Esophagus muscularis mucosa (tissue), 4 donors: Measurements from ENCODE around the gene PFAS. TPM values are rescaled to one million over a fixed set of nuclear protein-coding genes. Genes with fewer than 3 reads are reported as not detected.

Experiments used
- DNase-seq: peaks from one replicate; pipeline ENCODE4 v3.0.0-alpha.2; 2017; ENCODE audit errors: extremely low spot score
- H3K27ac ChIP-seq, 4 donors: fragments of 200-600 bp; sonication (generic); replicated peaks in 1 of 4; 1 replicate in 3 of 4; 2 replicates in 1 of 4; pipeline ENCODE4 v1.5.1; 2016 to 2019; ENCODE audit warnings: mild to moderate bottlenecking in 1 of 4
- H3K27me3 ChIP-seq, 4 donors: fragments of 200-600 bp; sonication (generic); one replicate each; pipeline versions ENCODE4 v1.5.1 to v1.6.0; 2016 to 2019
- H3K36me3 ChIP-seq, 4 donors: fragments of 200-600 bp; sonication (generic); one replicate each; pipeline ENCODE4 v1.5.1; 2016 to 2019
- H3K4me1 ChIP-seq, 4 donors: fragments of 200-600 bp; sonication (generic); one replicate each; pipeline ENCODE4 v1.5.1; 2016 to 2019
- H3K4me3 ChIP-seq, 4 donors: fragments of 200-600 bp; sonication (generic); 1 replicate in 2 of 4; 2 replicates in 2 of 4; pipeline ENCODE4 v1.5.1; 2016 to 2019; ENCODE audit warnings: mild to moderate bottlenecking in 4 of 4, moderate library complexity in 1 of 4
- H3K9me3 ChIP-seq, 4 donors: fragments of 200-600 bp; sonication (generic); 1 replicate in 3 of 4; 2 replicates in 1 of 4; pipeline ENCODE4 v1.5.1; 2016 to 2019
- EP300 ChIP-seq: sonication (generic); formaldehyde crosslinking; IDR thresholded peaks from one replicate; pipeline ENCODE4 v1.6.1; 2017; ENCODE audit warnings: antibody characterized with exemption
- POLR2A ChIP-seq: fragments of 450-650 bp; IDR thresholded peaks from one replicate; pipeline ENCODE4 v1.6.1; 2017; ENCODE audit warnings: antibody characterized with exemption, moderate library complexity, mild to moderate bottlenecking, low read depth
- POLR2AphosphoS5 ChIP-seq, 2 donors: sonication (generic); formaldehyde crosslinking; IDR thresholded peaks; one replicate each; pipeline ENCODE4 v1.6.1; 2017; ENCODE audit warnings: antibody characterized with exemption in 2 of 2
- WGBS: methylation state at CpG from one replicate; pipeline ENCODE4 v1.1.5; 2018; 5-methylcytosine and 5-hydroxymethylcytosine counted together
- intact Hi-C: fragments of 100-400 bp; cut with DNase I; formaldehyde crosslinking; loops from one replicate; pipeline ENCODE4 v1.15.1; 2023
- total RNA-seq, 4 donors: library from RNA; depleted of rRNA; stranded (reverse); fragments of >200 nt; gene quantifications; one replicate each; pipeline versions ENCODE4 v1.1.0 to v1.2.1, GENCODE V29; 2016
- TF ChIP-seq, protein P1 (sequence below), 3 experiments: fragments of 200-600 bp in 2 of 3; fragments of 450-650 bp in 1 of 3; sonication (generic) in 2 of 3; IDR thresholded peaks; one replicate each; pipeline ENCODE4 v1.5.1; 2017 to 2019; ENCODE audit warnings: antibody characterized with exemption in 3 of 3, mild to moderate bottlenecking in 2 of 3, moderate library complexity in 1 of 3

PFAS gene, protein sequence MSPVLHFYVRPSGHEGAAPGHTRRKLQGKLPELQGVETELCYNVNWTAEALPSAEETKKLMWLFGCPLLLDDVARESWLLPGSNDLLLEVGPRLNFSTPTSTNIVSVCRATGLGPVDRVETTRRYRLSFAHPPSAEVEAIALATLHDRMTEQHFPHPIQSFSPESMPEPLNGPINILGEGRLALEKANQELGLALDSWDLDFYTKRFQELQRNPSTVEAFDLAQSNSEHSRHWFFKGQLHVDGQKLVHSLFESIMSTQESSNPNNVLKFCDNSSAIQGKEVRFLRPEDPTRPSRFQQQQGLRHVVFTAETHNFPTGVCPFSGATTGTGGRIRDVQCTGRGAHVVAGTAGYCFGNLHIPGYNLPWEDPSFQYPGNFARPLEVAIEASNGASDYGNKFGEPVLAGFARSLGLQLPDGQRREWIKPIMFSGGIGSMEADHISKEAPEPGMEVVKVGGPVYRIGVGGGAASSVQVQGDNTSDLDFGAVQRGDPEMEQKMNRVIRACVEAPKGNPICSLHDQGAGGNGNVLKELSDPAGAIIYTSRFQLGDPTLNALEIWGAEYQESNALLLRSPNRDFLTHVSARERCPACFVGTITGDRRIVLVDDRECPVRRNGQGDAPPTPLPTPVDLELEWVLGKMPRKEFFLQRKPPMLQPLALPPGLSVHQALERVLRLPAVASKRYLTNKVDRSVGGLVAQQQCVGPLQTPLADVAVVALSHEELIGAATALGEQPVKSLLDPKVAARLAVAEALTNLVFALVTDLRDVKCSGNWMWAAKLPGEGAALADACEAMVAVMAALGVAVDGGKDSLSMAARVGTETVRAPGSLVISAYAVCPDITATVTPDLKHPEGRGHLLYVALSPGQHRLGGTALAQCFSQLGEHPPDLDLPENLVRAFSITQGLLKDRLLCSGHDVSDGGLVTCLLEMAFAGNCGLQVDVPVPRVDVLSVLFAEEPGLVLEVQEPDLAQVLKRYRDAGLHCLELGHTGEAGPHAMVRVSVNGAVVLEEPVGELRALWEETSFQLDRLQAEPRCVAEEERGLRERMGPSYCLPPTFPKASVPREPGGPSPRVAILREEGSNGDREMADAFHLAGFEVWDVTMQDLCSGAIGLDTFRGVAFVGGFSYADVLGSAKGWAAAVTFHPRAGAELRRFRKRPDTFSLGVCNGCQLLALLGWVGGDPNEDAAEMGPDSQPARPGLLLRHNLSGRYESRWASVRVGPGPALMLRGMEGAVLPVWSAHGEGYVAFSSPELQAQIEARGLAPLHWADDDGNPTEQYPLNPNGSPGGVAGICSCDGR (N-terminal part only)
- 10 to 100 TPM in 2 of 4 donors, 1 to 10 TPM in 2; 8.8 to 15.2 (median 11.2) TPM for total RNA-seq

- 0% methylated on average over 35 of the region's 58 CpGs for WGBS
- Histone ChIP-seq H3K27me3 (no peaks in the 10 kb centered on the region), H3K36me3 (peaks cover 3 to 16% (median 5%) of the 10 kb centered on the region in 4 donors), H3K9me3 (no peaks in the 10 kb centered on the region), H3K27ac (peak within 1 kb of the TSS; percentile 97 to 99 (median 98)), H3K4me1 (peaks cover 13 to 33% (median 26%) of the 10 kb centered on the region in 4 donors), H3K4me3 (peak within 1 kb of the TSS; percentile 70 to 89 (median 72))
- peak; percentile 99 for DNase-seq
- intact Hi-C loops = loop anchor here (1.0 to 5.0 kb wide), 2 partner anchors 28 to 38 kb away; partner anchors contain the start of gene RANGRF
- TF ChIP-seq EP300 (no peak), POLR2A (peak; percentile 8), POLR2AphosphoS5 (IDR thresholded peaks at IDR 0.05) (peak; percentile 88 to 92)
- TF ChIP-seq, protein P1, sequence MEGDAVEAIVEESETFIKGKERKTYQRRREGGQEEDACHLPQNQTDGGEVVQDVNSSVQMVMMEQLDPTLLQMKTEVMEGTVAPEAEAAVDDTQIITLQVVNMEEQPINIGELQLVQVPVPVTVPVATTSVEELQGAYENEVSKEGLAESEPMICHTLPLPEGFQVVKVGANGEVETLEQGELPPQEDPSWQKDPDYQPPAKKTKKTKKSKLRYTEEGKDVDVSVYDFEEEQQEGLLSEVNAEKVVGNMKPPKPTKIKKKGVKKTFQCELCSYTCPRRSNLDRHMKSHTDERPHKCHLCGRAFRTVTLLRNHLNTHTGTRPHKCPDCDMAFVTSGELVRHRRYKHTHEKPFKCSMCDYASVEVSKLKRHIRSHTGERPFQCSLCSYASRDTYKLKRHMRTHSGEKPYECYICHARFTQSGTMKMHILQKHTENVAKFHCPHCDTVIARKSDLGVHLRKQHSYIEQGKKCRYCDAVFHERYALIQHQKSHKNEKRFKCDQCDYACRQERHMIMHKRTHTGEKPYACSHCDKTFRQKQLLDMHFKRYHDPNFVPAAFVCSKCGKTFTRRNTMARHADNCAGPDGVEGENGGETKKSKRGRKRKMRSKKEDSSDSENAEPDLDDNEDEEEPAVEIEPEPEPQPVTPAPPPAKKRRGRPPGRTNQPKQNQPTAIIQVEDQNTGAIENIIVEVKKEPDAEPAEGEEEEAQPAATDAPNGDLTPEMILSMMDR (IDR thresholded peaks at IDR 0.05) = peak in 1 of 3 experiments; percentile 5
Measured at GRCh38 chr17:8248751-8249607, at the start of gene PFAS. Gene PFAS (plus strand): TSS chr17:8249289. CDS start chr17:8253938, 4,649 bp downstream.

DNA sequence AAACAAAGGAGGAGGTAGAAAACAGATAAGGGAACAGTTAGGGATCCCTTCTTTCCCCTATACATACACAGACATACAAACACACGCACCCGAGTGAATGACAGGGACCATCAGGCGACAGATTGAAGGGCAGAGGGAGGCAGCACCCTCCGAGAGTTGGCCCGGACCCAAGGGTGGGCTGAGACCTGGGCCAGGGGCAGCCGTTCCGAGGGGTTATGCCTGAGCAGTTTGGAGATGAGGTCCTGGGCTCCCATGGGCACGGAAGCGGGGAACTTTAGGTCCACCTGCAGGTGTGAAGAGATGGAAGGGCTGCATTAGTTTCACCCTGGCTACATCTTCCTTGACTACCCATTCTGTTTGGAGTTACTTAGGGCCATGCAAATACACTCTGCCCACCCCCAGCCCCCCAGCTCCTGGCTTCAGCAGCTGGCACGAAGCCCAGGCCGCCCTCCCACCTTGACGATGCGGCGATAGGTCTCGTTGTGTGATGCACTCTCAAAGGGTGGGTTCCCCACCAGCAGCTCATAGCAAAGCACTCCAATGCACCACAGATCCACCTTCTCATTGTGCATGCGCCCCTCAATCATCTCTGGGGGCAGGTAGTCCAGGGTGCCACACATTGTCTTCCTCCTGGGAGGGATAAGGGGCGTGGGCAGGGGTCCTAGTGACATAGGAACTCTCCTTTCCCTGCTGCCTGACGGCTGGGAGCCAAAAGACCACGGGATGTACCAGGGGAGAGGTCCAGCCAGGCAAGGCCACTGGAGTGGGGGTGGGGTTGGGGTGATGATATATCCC is 44.1 kb upstream of the PFAS start:
- TF ChIP-seq, protein P1 (IDR thresholded peaks at IDR 0.05) = no peak
- TF ChIP-seq EP300 = no peak
- TF ChIP-seq POLR2A = no peak
- TF ChIP-seq POLR2AphosphoS5 (IDR thresholded peaks at IDR 0.05) = no peak
- no peaks in the 10 kb centered on the region for H3K27me3 ChIP-seq
- no peak overlapping the region for H3K27ac ChIP-seq
- H3K4me3 ChIP-seq = no peak overlapping the region
- intact Hi-C loops = loop anchor here (10.0 kb wide), 1 partner anchor 80 kb away; the partner anchor contains the start of gene RANGRF
- H3K36me3 ChIP-seq = no peaks in the 10 kb centered on the region
- WGBS = 86% methylated on average over 9 of the region's 19 CpGs
- peaks cover 3 to 8% (median 5%) of the 10 kb centered on the region in 4 donors for H3K4me1 ChIP-seq
- DNase-seq = no peak
- H3K9me3 ChIP-seq = no peaks in the 10 kb centered on the region

- no peaks in the 10 kb centered on the region for H3K27me3 ChIP-seq
- DNase-seq = no peak
- H3K9me3 ChIP-seq = no peaks in the 10 kb centered on the region
- peaks cover 10 to 15% (median 14%) of the 10 kb centered on the region in 4 donors for H3K4me1 ChIP-seq
- no peak overlapping the region for H3K27ac ChIP-seq
- WGBS = 96% methylated on average over 9 of the region's 12 CpGs
- H3K36me3 ChIP-seq = no peaks in the 10 kb centered on the region
- intact Hi-C loops = loop anchor here (10.0 kb wide), 1 partner anchor 78 kb away; the partner anchor contains the start of gene RANGRF
- TF ChIP-seq POLR2A = no peak
- TF ChIP-seq EP300 = no peak
- TF ChIP-seq, protein P1 (IDR thresholded peaks at IDR 0.05) = no peak
- no peak for TF ChIP-seq POLR2AphosphoS5 (IDR thresholded peaks at IDR 0.05)
- H3K4me3 ChIP-seq = no peak overlapping the region
Measured at GRCh38 chr17:8206536-8206935, 42.6 kb upstream of the PFAS start.
